PC-3 (cell line): ENCODE results near the gene BTBD19.

Source experiments
- CTCF ChIP-seq: fragments of 300-600 bp; sonication (generic); conservative IDR thresholded peaks from 2 replicates; pipeline ENCODE4 v1.5.1; 2017; ENCODE audit warnings: antibody characterized with exemption, low read depth, mild to moderate bottlenecking, low read length
- EZH2 ChIP-seq: fragments of 300-600 bp; sonication (generic); IDR thresholded peaks from one replicate; pipeline ENCODE4 v1.6.1; 2017; ENCODE audit warnings: antibody characterized with exemption, mild to moderate bottlenecking, low read length; ENCODE audit not compliant: unreplicated experiment

DNA sequence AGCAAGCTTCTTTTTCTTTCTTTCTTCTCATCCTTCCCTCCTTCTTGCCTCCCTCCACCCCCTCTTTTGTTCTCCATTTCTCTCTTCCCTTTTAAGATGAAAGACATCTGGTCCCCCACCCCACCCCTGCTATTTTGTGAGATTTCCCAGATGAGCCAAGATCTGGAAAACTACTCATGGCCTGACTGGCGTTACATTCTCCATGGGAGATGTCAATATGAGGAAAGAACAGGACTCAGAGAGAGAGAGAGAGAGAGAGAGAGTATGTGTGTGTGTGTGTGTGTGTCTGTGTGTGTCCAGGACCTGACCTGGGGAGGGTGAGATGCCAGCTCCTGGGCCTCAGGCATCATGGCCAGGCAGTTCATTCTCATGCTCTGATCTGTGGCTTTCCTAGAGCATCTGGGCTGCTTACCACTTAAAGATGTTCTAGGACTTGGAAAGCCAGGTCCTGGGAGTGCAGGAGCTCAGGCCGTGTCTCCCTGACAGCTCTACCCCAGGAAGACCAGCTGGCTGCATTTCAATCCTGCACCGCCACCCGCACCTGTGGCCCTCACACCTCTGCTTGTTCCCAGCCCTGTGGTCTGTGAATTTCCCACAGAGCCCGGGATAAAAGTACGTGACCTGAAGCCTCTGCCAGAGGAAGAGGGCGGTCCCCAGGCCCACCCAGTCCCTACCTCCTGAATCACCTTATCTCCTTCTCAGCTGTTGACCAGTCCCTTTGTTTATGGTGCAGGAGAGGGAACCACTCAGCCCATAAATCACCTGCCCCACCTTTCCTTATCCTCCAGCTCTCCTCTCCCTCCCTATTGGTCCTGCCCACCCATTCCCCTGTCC lies 17.1 kb upstream of the BTBD19 start:
- TF ChIP-seq CTCF (no peak), EZH2 (no peak)
